ENCODE measurements around the gene SCYGR2.

The SCYGR2 gene

DNA sequence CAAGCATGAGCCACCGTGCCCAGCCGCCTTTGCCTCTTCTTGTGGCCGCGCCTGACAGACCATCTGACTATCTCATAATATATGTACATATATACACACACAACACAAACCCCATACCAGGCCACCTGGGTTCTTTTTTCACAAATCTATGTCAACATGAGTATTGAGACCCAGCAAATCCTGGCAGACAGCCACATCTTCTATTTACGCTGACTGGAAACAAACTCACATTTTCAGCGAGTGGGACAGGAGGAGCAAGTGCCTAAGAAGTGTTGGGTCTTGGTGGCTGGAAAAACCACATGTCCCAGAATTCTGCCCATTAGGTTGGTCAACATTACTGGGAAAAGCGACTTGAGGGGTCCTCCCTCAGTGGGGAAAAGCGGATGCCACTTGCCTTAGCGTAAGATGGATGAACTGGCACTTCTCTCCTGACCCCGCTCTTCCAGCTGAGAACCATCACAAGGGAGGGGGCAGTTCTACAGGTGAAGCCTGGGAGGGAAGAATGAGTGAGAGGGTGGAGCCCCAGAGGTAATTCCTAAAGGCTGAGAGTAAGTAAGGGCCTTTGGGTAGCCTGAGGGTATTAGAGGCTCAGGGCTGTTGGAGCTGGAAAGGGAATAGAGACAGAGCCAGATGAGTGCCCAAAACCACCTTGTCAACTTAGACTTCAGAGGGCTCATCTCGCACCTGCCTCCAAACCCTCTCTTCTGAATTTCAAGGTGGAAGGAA lies 14.0 kb downstream of the SCYGR2 start:
- Mint-ChIP-seq H3K36me3 (ENCODE audit: low read depth) (no peaks in the 10 kb centered on the region), H3K4me3 (no peak overlapping the region), H3K27me3 (ENCODE audit: low read depth, poor library complexity) (peaks cover 3% of the 10 kb centered on the region), H3K27ac (no peak overlapping the region), H3K4me1 (peaks cover 8% of the 10 kb centered on the region), H3K9me3 (no peaks in the 10 kb centered on the region)
- DNase-seq = no peak
- TF ChIP-seq, protein P1, sequence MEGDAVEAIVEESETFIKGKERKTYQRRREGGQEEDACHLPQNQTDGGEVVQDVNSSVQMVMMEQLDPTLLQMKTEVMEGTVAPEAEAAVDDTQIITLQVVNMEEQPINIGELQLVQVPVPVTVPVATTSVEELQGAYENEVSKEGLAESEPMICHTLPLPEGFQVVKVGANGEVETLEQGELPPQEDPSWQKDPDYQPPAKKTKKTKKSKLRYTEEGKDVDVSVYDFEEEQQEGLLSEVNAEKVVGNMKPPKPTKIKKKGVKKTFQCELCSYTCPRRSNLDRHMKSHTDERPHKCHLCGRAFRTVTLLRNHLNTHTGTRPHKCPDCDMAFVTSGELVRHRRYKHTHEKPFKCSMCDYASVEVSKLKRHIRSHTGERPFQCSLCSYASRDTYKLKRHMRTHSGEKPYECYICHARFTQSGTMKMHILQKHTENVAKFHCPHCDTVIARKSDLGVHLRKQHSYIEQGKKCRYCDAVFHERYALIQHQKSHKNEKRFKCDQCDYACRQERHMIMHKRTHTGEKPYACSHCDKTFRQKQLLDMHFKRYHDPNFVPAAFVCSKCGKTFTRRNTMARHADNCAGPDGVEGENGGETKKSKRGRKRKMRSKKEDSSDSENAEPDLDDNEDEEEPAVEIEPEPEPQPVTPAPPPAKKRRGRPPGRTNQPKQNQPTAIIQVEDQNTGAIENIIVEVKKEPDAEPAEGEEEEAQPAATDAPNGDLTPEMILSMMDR (IDR thresholded peaks at IDR 0.05) = no peak

DNA sequence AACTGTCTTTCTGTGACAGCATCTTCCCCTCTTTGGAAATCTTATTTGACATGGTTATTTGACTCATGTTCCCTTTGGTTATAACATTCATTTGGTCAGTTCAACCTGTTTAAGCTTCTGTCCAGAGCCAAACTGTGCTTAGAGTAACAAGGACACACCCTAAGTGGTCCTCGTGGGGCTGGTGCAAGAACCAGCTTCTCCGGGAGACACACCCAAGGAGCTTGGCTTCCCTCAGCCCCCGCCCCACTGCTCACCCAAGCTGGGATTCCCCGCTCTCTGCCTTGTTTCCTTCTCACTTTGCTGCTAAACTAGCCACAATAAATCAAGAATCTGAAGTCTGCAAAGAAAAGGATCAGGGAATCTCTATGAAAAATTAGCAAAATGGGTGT lies 14.6 kb downstream of the SCYGR2 start:
- Mint-ChIP-seq H3K36me3 (ENCODE audit: low read depth) (no peaks in the 10 kb centered on the region), H3K27ac (no peak overlapping the region), H3K4me3 (no peak overlapping the region), H3K4me1 (peaks cover 8% of the 10 kb centered on the region), H3K27me3 (ENCODE audit: low read depth, poor library complexity) (peaks cover 3% of the 10 kb centered on the region), H3K9me3 (no peaks in the 10 kb centered on the region)
- DNase-seq = no peak
- TF ChIP-seq, protein P1 (IDR thresholded peaks at IDR 0.05) = no peak

DNA sequence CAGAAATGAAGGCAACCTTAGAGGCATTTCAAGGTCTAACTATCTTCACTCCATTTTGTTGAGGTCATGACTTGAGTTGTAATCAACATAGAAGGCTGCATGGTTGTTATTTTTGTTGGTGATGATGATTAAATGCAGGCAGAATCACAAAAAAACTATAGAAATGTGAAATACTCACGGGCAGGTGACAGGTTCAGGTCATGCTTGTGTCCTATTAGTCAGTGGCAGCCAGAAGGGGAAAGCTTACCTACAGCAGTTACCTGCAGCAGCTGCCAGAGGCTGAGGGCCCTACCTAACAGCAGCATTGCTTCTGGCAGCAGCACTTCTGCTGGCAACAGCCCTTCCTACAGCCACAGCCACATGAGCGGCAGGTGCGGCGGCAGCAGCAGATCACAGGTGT lies 15.6 kb downstream of the SCYGR2 start:
- Mint-ChIP-seq H3K27ac (no peak overlapping the region), H3K4me1 (peaks cover 8% of the 10 kb centered on the region), H3K4me3 (no peak overlapping the region), H3K27me3 (ENCODE audit: low read depth, poor library complexity) (peaks cover 3% of the 10 kb centered on the region), H3K9me3 (no peaks in the 10 kb centered on the region), H3K36me3 (ENCODE audit: low read depth) (no peaks in the 10 kb centered on the region)
- no peak for DNase-seq
- TF ChIP-seq, protein P1 (IDR thresholded peaks at IDR 0.05) = no peak

DNA sequence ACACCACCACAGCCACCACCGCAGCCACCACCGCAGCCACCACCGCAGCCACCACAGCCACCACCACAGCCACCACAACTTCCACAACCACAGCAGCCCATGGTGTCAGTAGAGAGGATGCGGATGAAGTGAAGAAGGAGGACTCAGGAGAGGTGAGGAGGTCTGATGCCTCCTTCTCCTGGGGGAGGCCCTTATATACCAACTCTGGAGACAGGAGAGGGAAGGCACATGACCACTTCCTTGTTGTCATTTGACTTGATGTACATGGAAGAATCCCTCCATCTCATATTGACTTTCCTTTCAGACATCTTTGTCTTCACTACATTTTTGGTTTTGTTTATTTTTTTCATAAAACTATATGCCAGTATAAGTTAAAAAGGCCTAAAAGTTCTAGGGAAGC lies 16.0 kb downstream of the SCYGR2 start, which contains the start of gene SCYGR3:
SCYGR3 (minus strand) TSS at position 101 of the 400 bp plus-strand sequence; CDS start at position 101, 0 bp downstream.
- TF ChIP-seq, protein P1 (IDR thresholded peaks at IDR 0.05) = no peak
- Mint-ChIP-seq H3K4me3 (no peak within 1 kb of the TSS), H3K4me1 (peaks cover 8% of the 10 kb centered on the region), H3K27ac (no peak within 1 kb of the TSS), H3K27me3 (ENCODE audit: low read depth, poor library complexity) (peaks cover 3% of the 10 kb centered on the region), H3K36me3 (ENCODE audit: low read depth) (no peaks in the 10 kb centered on the region), H3K9me3 (no peaks in the 10 kb centered on the region)
- no peak for DNase-seq

DNA sequence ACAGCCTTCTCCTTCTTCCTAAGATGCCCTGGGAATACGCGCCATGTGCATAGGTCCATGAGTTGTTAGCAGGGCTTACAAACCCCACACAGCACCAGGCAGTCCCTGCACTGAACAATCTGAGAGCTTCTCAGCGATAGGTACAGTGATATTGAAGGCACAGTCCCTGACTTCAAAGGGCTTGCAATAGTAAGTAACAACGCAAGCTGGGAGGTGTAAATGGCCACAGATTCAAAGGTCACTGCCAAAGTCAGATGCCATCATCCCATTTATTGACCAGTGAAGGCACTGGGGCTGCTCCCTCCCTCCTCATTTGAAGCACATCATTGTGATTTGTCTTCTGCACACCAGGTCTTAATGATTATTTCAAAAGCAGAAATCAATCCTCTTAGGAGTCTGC lies 16.5 kb downstream of the SCYGR2 start:
- peaks cover 8% of the 10 kb centered on the region for H3K4me1 Mint-ChIP-seq
- no peaks in the 10 kb centered on the region for H3K9me3 Mint-ChIP-seq
- no peak overlapping the region for H3K27ac Mint-ChIP-seq
- peaks cover 3% of the 10 kb centered on the region for H3K27me3 Mint-ChIP-seq (ENCODE audit: low read depth, poor library complexity)
- TF ChIP-seq, protein P1 (IDR thresholded peaks at IDR 0.05) = no peak
- H3K36me3 Mint-ChIP-seq (ENCODE audit: low read depth) = no peaks in the 10 kb centered on the region
- DNase-seq = no peak
- H3K4me3 Mint-ChIP-seq = no peak overlapping the region

DNA sequence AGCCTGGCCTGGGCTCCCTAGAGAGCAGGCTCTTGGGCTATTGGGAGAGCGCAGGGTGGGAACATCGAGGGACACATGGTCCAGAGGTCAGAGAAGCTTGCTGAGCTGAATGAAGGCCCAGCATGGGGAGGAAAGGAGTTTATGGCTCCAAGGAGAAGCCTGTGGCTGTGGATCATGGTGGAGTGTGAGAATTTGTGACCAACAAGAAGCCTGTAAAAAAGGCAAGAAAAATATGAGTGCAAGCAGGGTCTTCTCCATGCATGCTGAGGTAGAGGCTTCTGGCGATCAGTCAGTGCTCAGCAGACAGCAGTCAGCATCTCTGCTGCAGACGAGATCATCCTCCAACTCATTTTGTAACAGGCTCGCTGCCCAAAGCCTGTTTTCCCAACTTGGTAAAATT lies 17.2 kb downstream of the SCYGR2 start:
- Mint-ChIP-seq H3K4me3 (no peak overlapping the region), H3K27ac (no peak overlapping the region), H3K9me3 (no peaks in the 10 kb centered on the region), H3K27me3 (ENCODE audit: low read depth, poor library complexity) (peaks cover 3% of the 10 kb centered on the region), H3K36me3 (ENCODE audit: low read depth) (no peaks in the 10 kb centered on the region), H3K4me1 (peaks cover 8% of the 10 kb centered on the region)
- DNase-seq = no peak
- TF ChIP-seq, protein P1 (IDR thresholded peaks at IDR 0.05) = no peak
